Right renal pelvis (tissue), 4 donors: ENCODE measurements around the gene LRRC26. TPM values are rescaled to one million over a fixed set of nuclear protein-coding genes. Genes with fewer than 3 reads are reported as not detected.

Experiments used
- DNase-seq, 4 donors: peaks; one replicate each; pipeline ENCODE4 v3.0.0-alpha.2; 2013; ENCODE audit warnings: low read depth in 4 of 4, low spot score in 3 of 4, missing footprints in 1 of 4
- polyA plus RNA-seq, 4 donors: library from polyadenylated mRNA; unstranded; fragments of 120-200 nt; gene quantifications; one replicate each; pipeline ENCODE4 v1.2.1, GENCODE V29; 2013; ENCODE audit not compliant: insufficient read length in 4 of 4

LRRC26 gene
- polyA plus RNA-seq, 4 donors = 0.16 TPM; not detected in 3

DNA sequence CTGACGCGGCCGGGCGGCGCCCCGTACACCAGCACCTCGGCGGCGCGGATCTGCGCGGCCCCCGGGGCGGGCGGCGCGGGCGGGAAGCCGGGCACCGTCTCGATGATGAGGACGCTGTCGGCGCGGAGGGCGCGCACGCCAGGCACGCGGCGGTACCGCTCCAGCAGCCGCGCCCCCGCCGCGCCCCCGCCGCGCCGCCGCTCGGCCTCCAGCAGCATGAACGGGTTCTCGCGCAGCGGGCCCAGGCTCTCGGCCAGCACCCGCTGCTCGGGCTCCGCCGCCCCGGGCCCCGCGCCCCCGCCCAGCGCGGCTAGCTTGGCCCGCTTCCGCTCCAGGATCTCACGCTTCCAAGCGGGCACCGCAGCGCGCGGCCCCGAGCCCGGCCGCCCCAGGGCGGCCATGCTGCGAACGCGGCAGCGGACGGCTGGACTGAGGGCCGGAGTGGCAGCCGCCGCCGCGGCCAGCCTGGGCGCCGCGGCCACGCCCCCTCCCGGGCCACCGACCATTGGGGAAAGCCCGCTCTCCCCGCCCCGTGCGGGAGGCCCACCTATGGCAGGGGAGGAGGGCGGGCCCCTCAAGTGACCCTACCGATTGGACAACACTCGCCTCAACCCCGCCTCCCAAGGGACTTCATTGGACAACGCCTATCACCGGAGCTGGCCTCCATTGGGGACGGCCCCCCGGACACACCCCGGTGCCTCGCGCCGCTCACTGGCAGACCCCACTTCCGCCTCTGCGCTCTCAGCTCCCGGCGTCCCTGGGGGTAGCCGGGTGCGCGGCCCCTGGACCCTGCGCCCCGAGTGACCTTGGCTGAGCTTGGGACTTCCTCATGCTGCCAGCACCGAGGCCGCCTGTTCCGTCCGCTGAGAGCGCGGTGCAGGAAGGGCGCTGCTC, 30.7 kb upstream of the LRRC26 start, which contains the start of gene TPRN:
TSS of gene TPRN (minus strand) at position 431 of the 894 bp plus-strand sequence. CDS start at position 401, 30 bp downstream.
- peak; percentile 93 to 99 (median 97) for DNase-seq

DNA sequence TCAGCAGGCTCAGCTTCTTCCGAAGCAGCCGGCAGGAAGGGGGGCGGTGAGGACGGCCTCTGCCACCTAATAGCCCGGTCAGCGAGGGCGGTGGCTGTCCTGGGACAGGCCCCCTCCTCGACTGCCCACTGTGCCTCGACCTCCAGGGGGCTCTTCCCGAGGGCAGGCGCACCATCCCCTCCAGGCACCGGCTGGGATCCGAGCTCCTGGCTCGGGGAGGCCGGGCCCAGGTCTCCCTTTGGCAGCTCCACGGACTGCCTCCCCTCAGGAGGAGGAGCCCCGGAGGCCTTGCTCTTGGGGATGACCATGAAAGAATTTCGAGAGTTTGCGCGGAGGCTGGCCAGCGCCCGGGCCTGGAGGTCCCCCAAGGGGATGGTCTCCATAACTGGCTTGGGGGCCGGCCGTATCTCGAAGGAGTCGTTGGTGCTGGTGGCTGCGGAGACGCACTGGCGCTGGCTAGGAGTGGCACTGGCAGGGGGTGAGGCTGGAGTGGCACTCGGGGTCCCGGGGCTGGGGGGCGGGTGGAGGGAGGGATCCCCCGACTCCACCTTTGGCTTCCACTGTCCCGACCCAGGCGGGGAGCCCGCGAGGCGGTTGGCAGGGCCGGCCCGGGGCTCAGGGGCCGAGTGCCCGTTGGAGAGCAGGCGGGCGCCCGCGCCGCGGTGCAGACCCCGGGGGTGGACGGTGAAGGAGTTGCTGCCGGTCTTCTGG, 29.7 kb upstream of the LRRC26 start:
- DNase-seq = no peak

DNA sequence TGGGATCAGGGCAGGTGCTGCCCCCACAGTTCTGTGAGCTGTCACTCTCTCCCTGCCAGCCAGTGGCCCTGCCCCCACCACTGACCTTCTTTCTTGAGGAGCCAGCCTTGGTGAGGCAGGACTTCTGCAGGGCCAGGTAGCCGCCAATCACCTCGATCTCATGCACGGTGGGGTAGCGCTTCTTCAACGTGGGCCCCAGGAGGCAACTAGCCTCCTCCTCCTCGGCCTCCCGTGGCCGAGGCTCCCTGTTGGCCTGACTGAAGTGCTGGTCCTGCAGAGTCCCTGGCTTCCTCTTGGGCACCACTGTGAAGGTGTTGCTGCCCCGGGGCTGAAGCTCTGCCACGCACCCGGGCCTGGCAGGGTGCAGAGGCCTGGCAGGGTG, 29.0 kb upstream of the LRRC26 start:
- DNase-seq = no peak

DNA sequence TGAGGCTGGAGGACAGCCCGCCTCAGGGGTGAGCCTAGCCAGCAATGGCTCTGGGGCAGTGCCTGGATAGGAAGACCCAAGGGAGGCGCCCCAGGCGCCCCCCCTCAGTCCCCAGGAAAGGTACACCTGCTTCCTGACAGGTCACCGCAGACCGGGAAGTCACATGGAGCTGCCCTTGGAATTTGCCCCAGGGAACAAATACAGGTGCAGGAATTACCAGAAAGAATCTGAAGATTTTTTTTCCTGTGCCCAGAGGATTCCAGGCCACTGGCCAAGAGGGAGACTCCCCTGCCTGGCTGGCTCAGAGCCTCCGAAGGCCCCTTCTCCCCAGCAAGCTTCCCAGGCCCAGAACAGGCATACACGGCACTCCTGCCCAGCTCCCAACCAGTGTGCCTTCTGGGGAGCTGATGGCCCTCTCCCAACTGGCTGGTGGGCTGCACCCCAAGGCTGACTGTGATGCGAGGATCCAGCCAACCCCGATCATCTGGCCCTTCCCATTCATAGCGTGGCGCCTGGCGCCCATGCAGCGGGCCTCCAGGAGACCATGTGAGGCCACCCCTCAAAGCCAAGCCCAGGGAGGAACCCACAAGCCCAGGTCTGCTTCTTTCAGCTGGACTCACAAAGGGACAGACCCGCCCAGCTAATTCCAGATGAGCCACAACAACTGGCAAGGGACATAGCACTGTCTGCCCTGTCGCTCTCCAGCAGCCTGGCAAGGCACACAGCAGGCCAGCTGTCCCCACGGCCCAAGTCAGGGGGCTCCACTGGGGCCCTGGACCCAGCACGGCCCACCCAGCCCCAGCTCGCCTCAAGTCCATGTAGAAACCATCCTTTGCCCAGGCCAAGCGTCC, 28.4 kb upstream of the LRRC26 start:
- no peak for DNase-seq

- DNase-seq = no peak
These were observed 25.8 kb upstream of the LRRC26 start for GRCh38 chr9:137195525-137196220.

- no peak for DNase-seq
These were observed 25.1 kb upstream of the LRRC26 start for GRCh38 chr9:137194909-137195308.

- DNase-seq = no peak
These were observed 24.5 kb upstream of the LRRC26 start for GRCh38 chr9:137194388-137194787.

DNA sequence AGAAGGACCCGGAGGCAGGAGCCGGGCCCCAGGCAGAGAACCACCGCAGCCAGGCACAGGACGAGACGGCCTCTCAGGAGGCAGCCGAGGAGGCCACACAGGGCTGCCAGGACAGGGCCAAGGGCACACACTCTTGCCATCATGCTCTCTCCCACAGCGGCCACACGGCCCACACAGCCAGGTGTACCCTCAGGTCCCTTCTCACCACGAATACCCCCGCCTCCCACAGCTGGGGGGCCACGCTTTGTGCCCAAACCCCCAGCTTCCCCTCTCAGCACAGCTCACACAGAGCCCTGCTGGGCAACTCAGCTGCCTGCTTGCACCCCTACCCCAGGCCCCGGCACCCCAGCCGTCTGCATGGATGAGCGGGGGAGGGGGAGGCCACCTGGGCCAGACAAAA, 23.9 kb upstream of the LRRC26 start:
- DNase-seq = no peak

DNA sequence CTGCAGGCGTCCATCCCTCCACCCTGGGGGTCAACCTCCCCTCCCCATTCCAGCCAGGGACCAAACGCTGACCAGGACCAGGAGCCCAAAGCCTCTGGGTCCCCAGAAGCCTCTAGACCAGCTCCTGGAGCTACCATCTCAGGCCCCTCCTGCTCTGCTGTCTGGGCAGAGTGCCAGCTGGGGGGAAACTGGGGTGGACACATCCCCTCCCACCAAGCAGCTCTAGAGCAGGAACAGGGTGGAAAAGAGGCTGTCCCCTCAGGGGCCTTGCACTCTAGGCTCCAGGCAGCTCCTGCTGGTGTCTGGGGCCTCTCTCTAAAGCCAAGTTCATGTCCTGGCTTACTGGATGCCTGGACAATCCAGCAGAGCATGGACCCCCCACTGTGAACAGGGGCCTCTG, 23.0 kb upstream of the LRRC26 start:
- no peak for DNase-seq

- DNase-seq = no peak
These were observed 22.6 kb upstream of the LRRC26 start for GRCh38 chr9:137192448-137192780.

DNA sequence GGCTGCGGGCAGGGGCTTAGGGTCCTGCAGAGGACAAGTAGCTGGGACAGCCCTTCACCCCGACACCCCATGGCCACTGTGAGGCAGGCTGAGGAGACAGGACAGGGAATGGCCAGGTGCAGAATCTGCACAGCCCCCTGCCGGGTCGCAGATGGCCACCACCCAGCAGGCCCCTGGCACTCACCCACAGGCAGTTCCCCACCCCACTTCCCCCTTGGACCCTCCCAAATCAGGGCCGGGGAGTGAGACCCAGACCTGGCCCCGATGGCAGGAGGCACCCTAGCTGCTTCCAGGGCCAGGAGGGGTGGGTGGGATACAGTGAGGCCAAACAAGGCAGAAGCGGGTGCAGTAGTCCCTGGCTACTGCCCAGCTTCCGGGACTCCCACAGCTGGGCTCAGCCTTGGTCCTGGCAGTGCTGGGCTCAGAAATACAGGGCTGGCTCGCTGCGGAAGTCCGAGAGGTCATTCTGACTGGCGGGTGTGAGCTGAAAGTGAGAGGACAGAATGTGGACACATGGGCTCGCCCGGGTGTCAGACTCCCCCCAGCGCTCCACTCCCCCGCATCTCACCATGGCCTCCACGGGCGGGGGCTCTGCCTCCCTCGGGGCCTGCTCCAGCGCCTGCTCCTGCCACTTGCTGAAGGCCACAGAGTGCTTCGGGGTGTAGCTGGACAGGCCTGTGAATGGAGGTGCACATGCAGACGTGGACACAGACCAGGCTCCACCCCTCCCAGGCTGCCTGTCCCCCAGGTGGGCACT, 22.0 kb upstream of the LRRC26 start:
- no peak for DNase-seq

GRCh38 chr9:137191245-137191644, 21.4 kb upstream of the LRRC26 start:
- DNase-seq = no peak

GRCh38 chr9:137190315-137190856, 20.5 kb upstream of the LRRC26 start:
- no peak for DNase-seq

DNA sequence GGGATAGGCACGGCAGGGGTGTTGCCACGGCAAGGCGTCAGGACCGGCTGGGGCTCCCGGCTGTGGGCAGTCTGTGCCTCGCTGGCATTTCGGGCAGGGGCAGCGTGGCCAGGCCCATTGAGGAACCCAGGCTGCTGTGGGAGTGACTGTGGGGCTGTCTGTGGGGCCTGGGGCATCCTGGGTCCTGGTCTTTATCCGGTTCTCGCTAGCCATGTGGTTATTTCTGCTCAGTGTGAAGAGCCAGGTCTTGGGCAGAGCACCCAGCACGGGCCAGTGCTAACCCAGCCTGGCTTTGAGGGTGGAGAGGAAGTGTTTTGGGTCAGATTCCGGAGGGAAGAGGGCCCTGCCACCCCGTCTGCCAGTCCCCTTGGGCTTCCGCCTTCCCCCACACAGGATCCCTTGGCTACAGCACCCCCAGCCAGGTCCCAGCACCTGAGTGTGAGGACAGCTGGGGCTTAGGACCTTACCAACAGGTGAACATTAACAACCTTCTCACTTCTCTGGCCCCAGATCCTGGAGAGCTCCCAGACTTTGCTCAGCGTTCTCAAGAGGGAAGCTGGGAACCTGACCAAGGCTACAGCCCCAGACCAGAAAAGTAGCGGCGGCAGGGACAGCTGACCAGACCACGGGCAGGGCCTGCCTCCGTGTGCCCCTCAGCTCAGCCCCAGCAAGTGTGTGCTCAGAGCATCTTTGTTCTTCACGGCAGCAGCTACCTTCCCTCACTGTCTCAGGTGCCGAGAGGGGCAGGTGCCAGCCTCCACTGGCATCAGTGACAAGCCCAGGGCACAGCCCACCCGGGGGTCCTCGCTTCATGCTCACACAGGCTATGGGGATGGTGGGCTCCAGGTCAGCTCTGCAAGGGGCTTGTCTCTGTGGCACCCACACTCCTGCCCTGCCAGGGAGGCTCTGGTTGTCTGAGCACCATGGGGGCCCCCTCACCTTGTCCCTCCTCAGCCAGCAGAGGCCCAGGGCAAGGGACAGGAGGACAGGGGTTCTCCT, 19.7 kb upstream of the LRRC26 start:
- no peak for DNase-seq

DNA sequence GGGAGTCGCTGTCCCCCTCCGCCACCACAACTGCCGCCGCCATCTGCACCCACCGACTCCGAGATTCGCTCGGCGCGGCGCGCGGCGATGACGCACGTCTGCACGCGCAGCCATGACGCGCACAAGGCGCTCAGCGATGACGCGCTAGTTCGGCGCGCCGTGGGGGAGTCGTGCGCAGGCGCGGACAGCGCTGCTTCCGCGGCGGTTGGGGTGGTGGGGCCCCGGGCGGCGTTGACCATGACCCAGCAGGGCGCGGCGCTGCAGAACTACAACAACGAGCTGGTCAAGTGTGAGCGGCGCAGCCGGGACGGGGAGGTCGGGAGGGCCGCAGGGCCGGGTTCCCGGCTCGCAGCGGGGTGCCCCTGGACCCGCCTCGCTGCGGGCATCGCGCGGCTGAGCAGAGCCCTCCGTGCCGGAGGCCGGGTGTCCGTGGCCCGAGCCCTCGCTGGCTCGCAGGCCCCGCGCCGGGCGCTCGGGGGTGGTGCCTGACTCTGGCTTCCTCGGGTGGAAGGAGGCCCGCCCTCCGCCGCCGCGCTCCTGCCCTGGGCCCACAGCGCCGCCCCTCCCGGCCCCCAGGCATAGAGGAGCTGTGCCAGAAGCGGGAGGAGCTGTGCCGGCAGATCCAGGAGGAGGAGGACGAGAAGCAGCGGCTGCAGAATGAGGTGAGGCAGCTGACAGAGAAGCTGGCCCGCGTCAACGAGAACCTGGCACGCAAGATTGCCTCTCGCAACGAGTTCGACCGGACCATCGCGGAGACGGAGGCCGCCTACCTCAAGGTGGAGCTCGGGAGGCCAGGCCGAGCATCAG, 18.8 kb upstream of the LRRC26 start, which contains the start of the genes ANAPC2 and SSNA1:
TSS of gene ANAPC2 (minus strand) at position 71 of the 807 bp plus-strand sequence. CDS start at position 43, 28 bp downstream.
TSS of gene SSNA1 (plus strand) at position 187 of the 807 bp plus-strand sequence. CDS start at position 238, 51 bp downstream.
- DNase-seq = peak; percentile 89 to 98 (median 92)

DNA sequence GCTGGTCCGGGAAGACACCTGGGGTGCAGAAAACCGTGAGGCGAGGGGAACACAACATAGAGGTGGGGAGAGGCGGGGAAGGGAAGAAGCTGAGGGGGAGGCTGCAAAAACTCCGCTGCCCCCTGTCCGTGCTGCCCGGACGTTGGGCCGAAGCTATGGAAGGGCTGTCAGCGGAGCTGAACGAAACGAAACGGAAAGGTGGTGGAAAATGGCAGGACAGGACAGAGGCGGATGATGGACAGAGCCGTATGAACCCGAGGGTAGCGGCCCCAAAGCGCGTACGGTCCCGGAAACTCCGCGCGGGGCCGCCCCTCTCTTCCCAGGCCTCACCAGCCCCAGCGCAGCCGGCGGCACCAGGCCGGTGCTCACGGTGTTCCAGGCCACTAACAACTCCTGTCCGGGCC, 18.2 kb upstream of the LRRC26 start:
- DNase-seq = no peak

- DNase-seq = no peak
These were observed 17.5 kb upstream of the LRRC26 start for GRCh38 chr9:137187386-137187785.
